ENCODE data around the gene TOP3B.

The TOP3B gene

DNA sequence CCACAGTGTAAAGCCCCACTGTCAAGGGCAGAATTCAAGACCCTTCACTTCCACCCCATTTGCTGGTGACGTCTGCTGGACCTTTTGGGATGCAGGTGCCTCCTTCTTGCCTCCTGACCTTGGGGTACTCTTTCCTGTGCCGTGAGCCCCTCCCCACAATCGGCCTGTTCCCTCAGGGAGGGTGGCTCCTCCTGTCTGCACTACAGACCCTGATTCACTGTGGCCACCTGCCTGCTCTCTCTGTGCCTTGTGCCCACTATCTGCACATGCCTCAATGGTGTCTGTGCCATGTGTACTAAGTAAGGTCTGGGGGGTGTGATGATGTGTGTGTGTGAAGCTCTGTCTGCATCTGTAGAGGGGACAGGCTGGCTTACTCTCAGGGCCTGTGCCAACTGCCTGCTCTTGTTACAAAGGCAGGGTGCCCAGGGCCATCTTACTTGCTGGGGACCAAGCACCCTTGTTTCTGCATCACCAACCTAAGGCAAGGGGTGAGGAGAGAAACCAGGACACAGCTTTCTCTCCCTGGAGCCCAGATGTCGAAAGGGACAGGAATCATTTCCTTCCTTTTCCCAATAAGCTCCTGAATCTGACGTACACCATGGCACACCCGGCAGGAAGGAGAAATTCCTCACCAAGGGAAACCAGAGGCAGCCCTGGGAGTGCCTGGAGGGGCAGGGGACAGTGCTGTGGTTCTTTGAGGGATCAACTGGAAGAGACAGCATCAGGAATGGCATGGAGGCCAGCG is 33.6 kb downstream of the TOP3B start:
- CTCF ChIA-PET: interaction anchor here (3.2 to 8.5 kb wide), 2 partner anchors 10 to 24 kb away, joined by 11 to 130 read pairs; no protein-coding TSS in a partner anchor
- no peak for DNase-seq (ENCODE audit: extremely low spot score)
- POLR2A ChIA-PET: interaction anchor here (0.6 kb wide), 1 partner anchor 31 kb away, joined by 9 read pairs; no protein-coding TSS in a partner anchor
- TF ChIP-seq, protein P1, sequence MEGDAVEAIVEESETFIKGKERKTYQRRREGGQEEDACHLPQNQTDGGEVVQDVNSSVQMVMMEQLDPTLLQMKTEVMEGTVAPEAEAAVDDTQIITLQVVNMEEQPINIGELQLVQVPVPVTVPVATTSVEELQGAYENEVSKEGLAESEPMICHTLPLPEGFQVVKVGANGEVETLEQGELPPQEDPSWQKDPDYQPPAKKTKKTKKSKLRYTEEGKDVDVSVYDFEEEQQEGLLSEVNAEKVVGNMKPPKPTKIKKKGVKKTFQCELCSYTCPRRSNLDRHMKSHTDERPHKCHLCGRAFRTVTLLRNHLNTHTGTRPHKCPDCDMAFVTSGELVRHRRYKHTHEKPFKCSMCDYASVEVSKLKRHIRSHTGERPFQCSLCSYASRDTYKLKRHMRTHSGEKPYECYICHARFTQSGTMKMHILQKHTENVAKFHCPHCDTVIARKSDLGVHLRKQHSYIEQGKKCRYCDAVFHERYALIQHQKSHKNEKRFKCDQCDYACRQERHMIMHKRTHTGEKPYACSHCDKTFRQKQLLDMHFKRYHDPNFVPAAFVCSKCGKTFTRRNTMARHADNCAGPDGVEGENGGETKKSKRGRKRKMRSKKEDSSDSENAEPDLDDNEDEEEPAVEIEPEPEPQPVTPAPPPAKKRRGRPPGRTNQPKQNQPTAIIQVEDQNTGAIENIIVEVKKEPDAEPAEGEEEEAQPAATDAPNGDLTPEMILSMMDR (IDR thresholded peaks at IDR 0.05; ENCODE audit: control extremely low read depth, extremely low read depth, low read depth, missing control alignments): no peak

GRCh38 chr22:21948390-21948789 is 34.2 kb downstream of the TOP3B start:
- POLR2A ChIA-PET: no interaction called here
- no peak for DNase-seq (ENCODE audit: extremely low spot score)
- CTCF ChIA-PET: interaction anchor here (3.2 to 8.5 kb wide), 2 partner anchors 10 to 24 kb away, joined by 11 to 130 read pairs; no protein-coding TSS in a partner anchor
- TF ChIP-seq, protein P1 (IDR thresholded peaks at IDR 0.05; ENCODE audit: control extremely low read depth, extremely low read depth, low read depth, missing control alignments): no peak

DNA sequence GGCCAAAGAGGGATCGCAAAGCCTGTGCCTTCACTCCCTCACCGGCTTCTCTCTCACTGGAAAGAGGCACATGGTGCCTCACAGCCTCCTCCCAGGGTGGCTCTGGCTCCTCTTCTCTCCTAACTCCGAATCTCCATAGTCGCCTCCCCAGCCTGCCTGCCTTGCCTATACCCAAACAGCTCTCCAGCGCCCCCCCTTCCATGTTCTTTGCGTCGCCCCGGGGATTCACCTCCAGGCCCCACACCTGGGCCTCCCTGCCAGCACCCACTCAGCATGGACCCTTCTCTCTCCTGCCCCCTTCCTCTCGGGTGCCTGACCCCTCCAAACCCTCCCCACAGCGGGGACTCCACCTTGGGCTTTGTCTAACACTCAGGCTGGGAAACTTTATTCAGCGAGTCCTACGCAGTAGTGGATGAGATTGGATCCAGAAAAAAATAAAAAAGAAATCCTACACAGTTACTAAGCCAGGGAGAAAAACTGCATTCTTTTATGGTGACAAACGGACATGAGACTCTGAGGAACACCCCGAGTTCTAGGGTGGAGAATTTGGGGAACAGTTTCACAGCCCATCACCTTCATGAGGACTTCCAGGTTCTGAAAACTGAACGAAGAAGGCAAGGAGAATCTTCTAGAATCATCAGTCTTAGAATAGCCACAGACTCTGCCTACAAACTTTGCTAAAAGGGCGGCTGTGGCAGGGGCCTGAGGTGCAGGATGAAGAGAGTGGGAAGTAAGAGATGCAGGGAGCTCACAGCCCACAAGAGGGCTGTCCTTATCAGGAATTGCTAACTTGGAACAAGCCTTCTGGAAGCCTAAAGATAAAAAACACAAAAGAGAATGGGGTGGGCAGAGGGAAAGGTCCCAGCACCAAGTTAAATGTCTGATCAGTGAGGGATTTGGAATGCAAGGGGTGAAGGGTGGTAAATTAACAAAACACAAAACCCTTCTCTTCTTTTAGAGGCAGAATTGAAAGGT is 35.3 kb downstream of the TOP3B start:
- ChIA-PET POLR2A (no interaction called here), CTCF (interaction anchor here (3.2 to 8.5 kb wide), 2 partner anchors 8 to 25 kb away, joined by 11 to 130 read pairs; no protein-coding TSS in a partner anchor)
- no peak for DNase-seq (ENCODE audit: extremely low spot score)
- TF ChIP-seq, protein P1 (IDR thresholded peaks at IDR 0.05; ENCODE audit: control extremely low read depth, extremely low read depth, low read depth, missing control alignments): no peak

- TF ChIP-seq, protein P1 (IDR thresholded peaks at IDR 0.05; ENCODE audit: control extremely low read depth, extremely low read depth, low read depth, missing control alignments): no peak
- no peak for DNase-seq (ENCODE audit: extremely low spot score)
- POLR2A ChIA-PET: no interaction called here
- CTCF ChIA-PET: interaction anchor here (8.5 kb wide), 1 partner anchor 8 kb away, joined by 130 read pairs; no protein-coding TSS in a partner anchor
These were observed 36.2 kb downstream of the TOP3B start for GRCh38 chr22:21946262-21946925.

DNA sequence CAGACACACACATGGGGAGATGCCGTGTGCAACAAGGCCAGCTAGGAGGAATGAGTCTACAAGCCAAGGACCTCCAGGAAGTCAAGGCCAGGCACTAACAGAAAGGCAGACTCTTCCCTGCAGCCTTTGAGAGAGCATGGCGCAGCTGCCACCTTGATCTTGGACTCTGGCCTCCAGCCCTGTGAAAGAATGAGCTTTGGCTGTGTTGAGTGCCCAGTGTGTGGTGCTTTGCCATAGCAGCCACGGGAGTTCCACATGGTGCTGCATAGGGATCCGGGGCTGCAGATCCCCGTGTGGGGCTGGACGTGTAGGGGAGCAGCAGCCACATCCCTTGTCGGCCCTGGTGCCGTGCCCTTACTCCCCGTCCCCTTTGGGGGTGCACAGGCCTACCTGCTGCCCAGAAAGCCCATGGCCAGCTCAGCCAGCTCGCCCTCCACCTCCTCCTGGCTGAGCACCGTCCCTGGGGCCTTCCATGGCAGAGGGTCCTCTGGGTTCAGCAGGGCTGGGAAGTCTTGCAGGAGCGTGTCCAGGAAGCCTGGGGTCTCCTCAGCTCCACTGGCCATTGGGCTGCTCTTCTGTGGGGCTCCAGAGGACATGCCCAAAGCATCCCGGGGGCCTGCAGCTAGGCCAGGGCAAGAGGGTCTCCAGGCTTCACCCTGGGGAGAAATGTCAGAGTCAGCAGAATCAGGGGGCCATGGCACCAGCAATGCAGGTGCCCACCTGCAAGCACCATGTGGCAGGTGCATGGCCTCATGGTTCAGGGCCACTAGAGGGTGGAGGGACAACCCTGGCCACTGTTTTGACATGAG is 36.9 kb downstream of the TOP3B start:
- no peak for DNase-seq (ENCODE audit: extremely low spot score)
- POLR2A ChIA-PET: no interaction called here
- TF ChIP-seq, protein P1 (IDR thresholded peaks at IDR 0.05; ENCODE audit: control extremely low read depth, extremely low read depth, low read depth, missing control alignments): no peak
- CTCF ChIA-PET: interaction anchor here (1.5 to 8.5 kb wide), 2 partner anchors 7 to 27 kb away, joined by 4 to 130 read pairs; no protein-coding TSS in a partner anchor

All from GM10248 (cell line).